ENCODE measurements around the gene SNRNP25. TPM values are rescaled to one million over a fixed set of nuclear protein-coding genes. Genes with fewer than 3 reads are reported as not detected.
A peak's percentile ranks its signal among the peaks of the same experiment; 100 is the strongest.

The SNRNP25 gene
- total and polyA plus RNA-seq, 2 donors (not counting 3 experiments of a cell fraction or from before 2014, with no cell fraction given): 41.8 to 49.6 TPM

GRCh38 chr16:83060-83603 lies 29.5 kb downstream of the SNRNP25 start:
- H4K20me1 ChIP-seq (replicated peaks; ENCODE audit: control insufficient read depth, extremely low read depth, insufficient read depth, low read length): no peaks in the 10 kb centered on the region
- dilution Hi-C loops (cut with MboI; ENCODE audit: extremely low pct_ligation_motif_present, low sequenced_read_pairs): no loop called here
- peaks cover 7 to 16% of the 10 kb centered on the region in 2 experiments for H3K36me3 ChIP-seq (ENCODE audit: control insufficient read depth in 2 of 2, extremely low read depth in 1 of 2, insufficient read depth in 2 of 2, low read length in 2 of 2)
- H3K9me3 ChIP-seq (replicated peaks; ENCODE audit: control insufficient read depth, insufficient read depth, low read length): no peaks in the 10 kb centered on the region
- no peak overlapping the region for H3K27ac ChIP-seq (ENCODE audit: insufficient read depth, low read depth, low read length)
- ChIA-PET CTCF (interaction anchor here (4.9 to 17.6 kb wide), 2 partner anchors 12 to 14 kb away, joined by 51 to 790 read pairs; partner anchors contain the start of genes MPG and RHBDF1), POLR2A (no interaction called here)
- no peaks in the 10 kb centered on the region for H3K9me1 ChIP-seq (replicated peaks; ENCODE audit: control insufficient read depth, extremely low read depth, insufficient read depth, low read length)
- DNase-seq (ENCODE audit: low read depth, low spot score): no peak
- H2AFZ ChIP-seq (ENCODE audit: low read depth, low read length): no peak overlapping the region
- H3K4me1 ChIP-seq (ENCODE audit: control insufficient read depth, extremely low read depth, insufficient read depth, low read length): peaks cover 45% of the 10 kb centered on the region
- no TSS peak for BruUV-seq (replicated peaks)
- no peak overlapping the region for H3K9ac ChIP-seq (replicated peaks; ENCODE audit: extremely low read depth, insufficient read depth, low read length)
- no peak for FAIRE-seq
- no peaks in the 10 kb centered on the region for H3K27me3 ChIP-seq (ENCODE audit: control insufficient read depth in 2 of 2, insufficient read depth in 2 of 2, low read length in 2 of 2)
- H3K4me3 ChIP-seq (replicated peaks in 1 of 3; ENCODE audit: insufficient read depth in 1 of 3, low read depth in 1 of 3, low read length in 3 of 3): no peak overlapping the region
- intact Hi-C loops (cut with micrococcal nuclease): no loop called here
- TF ChIP-seq MYC (IDR thresholded peaks at IDR 0.05; ENCODE audit: low read depth, low read length): no peak
- H3K79me2 ChIP-seq (ENCODE audit: control insufficient read depth, insufficient read depth, low read length): peaks cover 4% of the 10 kb centered on the region
- no peak overlapping the region for H3K4me2 ChIP-seq (ENCODE audit: insufficient read depth, low read length)

- FAIRE-seq (peak; percentile 82), DNase-seq (ENCODE audit: low read depth, low spot score) (peak; percentile 64)
- no peaks in the 10 kb centered on the region for H3K27me3 ChIP-seq (ENCODE audit: control insufficient read depth in 2 of 2, insufficient read depth in 2 of 2, low read length in 2 of 2)
- TF ChIP-seq POLR2A (IDR thresholded peaks at IDR 0.05; ENCODE audit: low read depth, low read length) (peak; percentile 50), FOS (IDR thresholded peaks at IDR 0.05; ENCODE audit: borderline replicate concordance, insufficient read depth, low read length) (peak; percentile 49), JUN (IDR thresholded peaks at IDR 0.05; ENCODE audit: borderline replicate concordance, insufficient read depth, insufficient read length, low read depth) (no peak), MAX (IDR thresholded peaks at IDR 0.05; ENCODE audit: insufficient read depth, insufficient read length) (no peak), EZH2 (IDR thresholded peaks at IDR 0.05; ENCODE audit: borderline replicate concordance, low read depth, low read length, severe bottlenecking) (no peak), CTCF (IDR thresholded peaks at IDR 0.05; ENCODE audit: extremely low read depth in 1 of 2, insufficient read depth in 1 of 2, low read depth in 1 of 2, low read length in 2 of 2) (peak in 1 of 2 donors; percentile 29), POLR2AphosphoS5 (IDR thresholded peaks at IDR 0.05; ENCODE audit: insufficient read depth, low read depth, low read length) (peak; percentile 86), GATA2 (IDR thresholded peaks at IDR 0.05; ENCODE audit: insufficient read depth, insufficient read length, low read depth, low read length) (no peak)
- H3K4me3 ChIP-seq (replicated peaks in 1 of 3; ENCODE audit: insufficient read depth in 1 of 3, low read depth in 1 of 3, low read length in 3 of 3): no peak overlapping the region
- intact Hi-C loops (cut with micrococcal nuclease): loop anchor here (1.0 kb wide), 3 partner anchors 8 to 31 kb away; partner anchors contain the start of genes POLR3K and SNRNP25
- peaks cover 7 to 22% of the 10 kb centered on the region in 2 experiments for H3K36me3 ChIP-seq (ENCODE audit: control insufficient read depth in 2 of 2, extremely low read depth in 1 of 2, insufficient read depth in 2 of 2, low read length in 2 of 2)
- no TSS peak for BruUV-seq (replicated peaks)
- H3K4me2 ChIP-seq (ENCODE audit: insufficient read depth, low read length): peak overlapping the region; percentile 13
- no peaks in the 10 kb centered on the region for H3K9me3 ChIP-seq (replicated peaks; ENCODE audit: control insufficient read depth, insufficient read depth, low read length)
- H4K20me1 ChIP-seq (replicated peaks; ENCODE audit: control insufficient read depth, extremely low read depth, insufficient read depth, low read length): no peaks in the 10 kb centered on the region
- dilution Hi-C loops (cut with MboI; ENCODE audit: extremely low pct_ligation_motif_present, low sequenced_read_pairs): no loop called here
- ChIA-PET POLR2A (interaction anchor here (1.9 kb wide), 1 partner anchor 10 kb away, joined by 5 read pairs; no protein-coding TSS in a partner anchor), CTCF (interaction anchor here (1.1 to 17.6 kb wide), 6 partner anchors 10 to 97 kb away, joined by 3 to 790 read pairs (median 10); partner anchors contain the start of genes HBQ1, MPG and RHBDF1)
- H3K9me1 ChIP-seq (replicated peaks; ENCODE audit: control insufficient read depth, extremely low read depth, insufficient read depth, low read length): no peaks in the 10 kb centered on the region
- H3K9ac ChIP-seq (replicated peaks; ENCODE audit: extremely low read depth, insufficient read depth, low read length): peak overlapping the region; percentile 53
- H3K4me1 ChIP-seq (ENCODE audit: control insufficient read depth, extremely low read depth, insufficient read depth, low read length): peaks cover 39% of the 10 kb centered on the region
- H2AFZ ChIP-seq (ENCODE audit: low read depth, low read length): no peak overlapping the region
- peak overlapping the region; percentile 78 for H3K27ac ChIP-seq (ENCODE audit: insufficient read depth, low read depth, low read length)
- H3K79me2 ChIP-seq (ENCODE audit: control insufficient read depth, insufficient read depth, low read length): no peaks in the 10 kb centered on the region
These were observed 30.4 kb downstream of the SNRNP25 start for GRCh38 chr16:83781-84615.
